DND-41 (cell line): ENCODE measurements around the gene ARHGEF38.

ENCODE experiments used
- ATAC-seq: fragments of 200-7000 bp; cut with Tn5 transposase; 3 replicates; pipeline ENCODE4 v1.9.1; 2021; ENCODE audit warnings: low read depth; ENCODE audit not compliant: insufficient read depth
- DNase-seq: peaks from one replicate; pipeline ENCODE4 v3.0.0-alpha.2; 2020
- H2AFZ ChIP-seq: 2 replicates; pipeline ENCODE4 v1.6.0; 2012; ENCODE audit warnings: low read depth, low read length
- H3K27ac ChIP-seq: 2 replicates; pipeline ENCODE4 v1.5.1; 2012; ENCODE audit warnings: low read length, inconsistent platforms
- H3K27me3 ChIP-seq: fragments of 200-600 bp; sonication (generic); 2 replicates; pipeline ENCODE4 v1.6.0; 2012; ENCODE audit warnings: low read length, mild to moderate bottlenecking, inconsistent platforms; ENCODE audit not compliant: insufficient read depth, poor library complexity
- H3K36me3 ChIP-seq: 2 replicates; pipeline ENCODE4 v1.5.1; 2012; ENCODE audit warnings: low read length, inconsistent platforms; ENCODE audit not compliant: insufficient read depth
- H3K4me1 ChIP-seq: 2 replicates; pipeline ENCODE4 v1.5.1; 2012; ENCODE audit warnings: mild to moderate bottlenecking, low read length; ENCODE audit not compliant: insufficient read depth
- H3K4me2 ChIP-seq: 2 replicates; pipeline ENCODE4 v1.6.0; 2012; ENCODE audit warnings: mild to moderate bottlenecking, moderate library complexity, low read length, inconsistent platforms; ENCODE audit not compliant: insufficient read depth
- H3K4me3 ChIP-seq, 2 experiments: fragments of 200-600 bp in 1 of 2; shearing (Covaris generic) in 1 of 2; 2 replicates each; pipeline ENCODE4 v1.5.1; 2012 to 2016; ENCODE audit warnings: inconsistent platforms in 2 of 2, low read length in 2 of 2, mild to moderate bottlenecking in 2 of 2, low read depth in 1 of 2, moderate library complexity in 1 of 2
- H3K79me2 ChIP-seq: 2 replicates; pipeline ENCODE4 v1.6.0; 2012; ENCODE audit warnings: low read length, inconsistent platforms; ENCODE audit not compliant: insufficient read depth
- H3K9ac ChIP-seq: 2 replicates; pipeline ENCODE4 v1.6.0; 2012; ENCODE audit warnings: low read depth, mild to moderate bottlenecking, inconsistent platforms, low read length, moderate library complexity
- H3K9me3 ChIP-seq: 2 replicates; pipeline ENCODE4 v1.5.1; 2012; ENCODE audit warnings: low read length, moderate library complexity, mild to moderate bottlenecking, inconsistent platforms; ENCODE audit not compliant: insufficient read depth, severe bottlenecking
- H4K20me1 ChIP-seq: 2 replicates; pipeline ENCODE4 v1.6.0; 2012; ENCODE audit warnings: low read length; ENCODE audit not compliant: insufficient read depth
- EZH2 ChIP-seq: IDR thresholded peaks from 3 replicates; pipeline ENCODE4 v1.6.1; 2012; ENCODE audit warnings: borderline replicate concordance, low read depth, mild to moderate bottlenecking, moderate library complexity, low read length, inconsistent platforms; ENCODE audit not compliant: severe bottlenecking
- TF ChIP-seq, protein P1 (sequence below): IDR thresholded peaks from 2 replicates; pipeline ENCODE4 v1.5.1; 2012; ENCODE audit warnings: borderline replicate concordance, low read length, moderate library complexity, mild to moderate bottlenecking; ENCODE audit not compliant: poor library complexity, severe bottlenecking; ENCODE audit errors: extremely low read depth

The ARHGEF38 gene

DNA sequence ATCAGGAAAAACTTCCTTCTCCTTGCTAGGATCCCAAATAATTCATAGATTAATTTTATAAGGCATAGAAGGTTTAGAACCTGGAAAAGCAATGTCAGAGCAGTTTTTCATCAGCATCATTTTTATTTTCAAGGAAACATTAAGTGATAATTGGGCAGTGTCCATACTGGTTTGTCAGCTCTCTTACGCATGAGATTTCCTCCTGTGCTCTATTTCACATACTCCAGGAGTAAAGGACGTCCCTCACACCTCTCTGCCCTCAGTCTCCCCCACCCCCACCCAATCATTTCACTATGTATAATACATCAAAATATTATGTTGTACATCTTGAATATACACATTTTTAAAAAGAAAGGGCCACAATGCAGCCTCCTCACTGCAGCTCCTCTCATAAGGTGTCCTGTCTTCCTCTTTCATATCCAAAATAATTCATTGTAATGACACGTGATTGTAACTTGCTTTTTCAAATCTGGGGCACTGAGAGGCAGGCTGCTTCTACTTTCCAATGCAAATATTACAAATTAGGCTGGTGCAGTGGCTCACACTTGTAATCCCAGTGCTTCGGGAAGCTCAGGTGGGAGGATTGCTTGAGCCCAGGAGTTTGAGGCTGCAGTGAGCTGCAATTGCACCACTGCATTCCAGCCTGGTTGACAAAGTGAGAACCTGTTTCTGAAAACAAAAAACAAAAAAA is 34.4 kb downstream of the ARHGEF38 start:
- H3K4me2 ChIP-seq, result no peak overlapping the region

DNA sequence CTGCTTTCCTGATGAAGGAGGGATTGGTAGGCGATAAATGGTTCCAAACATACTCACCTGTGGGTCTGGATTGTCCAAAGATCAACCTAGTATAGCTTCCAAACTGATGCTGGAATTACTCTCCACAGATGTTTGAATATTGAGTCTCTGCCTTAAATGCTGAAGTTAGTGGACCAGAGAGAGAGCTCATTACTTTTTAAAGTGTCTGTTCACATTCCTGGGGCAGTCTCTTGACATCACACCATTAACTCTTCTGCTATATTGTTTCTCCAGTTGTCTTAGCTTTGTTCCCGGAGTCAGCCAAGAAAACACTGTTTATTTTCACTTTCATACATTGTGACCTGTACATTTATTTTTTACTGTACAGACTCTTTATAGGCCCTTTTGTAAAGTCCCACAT is 35.4 kb downstream of the ARHGEF38 start:
- ATAC-seq, result peak; percentile 31; the same call in 1 of the 3 replicates

More for the DNA sequence above, 34.4 kb downstream of the ARHGEF38 start:
- no peaks in the 10 kb centered on the region for H3K4me1 ChIP-seq
- no peaks in the 10 kb centered on the region for H3K9me3 ChIP-seq
- DNase-seq (no peak), ATAC-seq (no peak)
- H3K9ac ChIP-seq, result no peak overlapping the region
- TF ChIP-seq, protein P1, sequence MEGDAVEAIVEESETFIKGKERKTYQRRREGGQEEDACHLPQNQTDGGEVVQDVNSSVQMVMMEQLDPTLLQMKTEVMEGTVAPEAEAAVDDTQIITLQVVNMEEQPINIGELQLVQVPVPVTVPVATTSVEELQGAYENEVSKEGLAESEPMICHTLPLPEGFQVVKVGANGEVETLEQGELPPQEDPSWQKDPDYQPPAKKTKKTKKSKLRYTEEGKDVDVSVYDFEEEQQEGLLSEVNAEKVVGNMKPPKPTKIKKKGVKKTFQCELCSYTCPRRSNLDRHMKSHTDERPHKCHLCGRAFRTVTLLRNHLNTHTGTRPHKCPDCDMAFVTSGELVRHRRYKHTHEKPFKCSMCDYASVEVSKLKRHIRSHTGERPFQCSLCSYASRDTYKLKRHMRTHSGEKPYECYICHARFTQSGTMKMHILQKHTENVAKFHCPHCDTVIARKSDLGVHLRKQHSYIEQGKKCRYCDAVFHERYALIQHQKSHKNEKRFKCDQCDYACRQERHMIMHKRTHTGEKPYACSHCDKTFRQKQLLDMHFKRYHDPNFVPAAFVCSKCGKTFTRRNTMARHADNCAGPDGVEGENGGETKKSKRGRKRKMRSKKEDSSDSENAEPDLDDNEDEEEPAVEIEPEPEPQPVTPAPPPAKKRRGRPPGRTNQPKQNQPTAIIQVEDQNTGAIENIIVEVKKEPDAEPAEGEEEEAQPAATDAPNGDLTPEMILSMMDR, result no peak
- no peak for TF ChIP-seq EZH2
- no peaks in the 10 kb centered on the region for H3K27me3 ChIP-seq
- H4K20me1 ChIP-seq, result no peaks in the 10 kb centered on the region
- no peaks in the 10 kb centered on the region for H3K36me3 ChIP-seq
- no peak overlapping the region for H2AFZ ChIP-seq
- H3K4me3 ChIP-seq, result no peak overlapping the region
- H3K79me2 ChIP-seq, result no peaks in the 10 kb centered on the region
- no peak overlapping the region for H3K27ac ChIP-seq

DNA sequence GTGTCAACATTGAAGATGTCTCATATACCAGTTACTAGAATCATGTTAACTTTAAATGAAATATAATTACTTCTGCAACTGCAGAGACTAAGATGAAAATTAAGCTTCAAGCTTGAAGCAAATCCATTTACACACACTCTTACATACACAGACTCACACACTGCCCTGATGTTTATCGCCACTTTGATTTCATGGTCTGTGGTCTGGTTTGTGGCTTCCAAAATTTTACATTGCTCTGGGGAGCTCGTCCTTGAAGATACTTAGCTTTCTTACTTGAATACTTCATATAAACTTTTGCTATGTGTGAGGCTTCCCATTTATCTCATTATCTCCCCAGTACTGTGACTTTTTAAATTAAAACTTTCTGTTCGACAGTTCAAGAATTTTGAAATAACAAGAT is 35.8 kb downstream of the ARHGEF38 start:
- Histone ChIP-seq H3K36me3 (no peaks in the 10 kb centered on the region), H4K20me1 (no peaks in the 10 kb centered on the region), H3K27me3 (peaks cover 3% of the 10 kb centered on the region), H2AFZ (no peak overlapping the region), H3K79me2 (no peaks in the 10 kb centered on the region), H3K4me3 (no peak overlapping the region), H3K27ac (no peak overlapping the region), H3K4me2 (no peak overlapping the region), H3K9me3 (no peaks in the 10 kb centered on the region), H3K9ac (no peak overlapping the region), H3K4me1 (no peaks in the 10 kb centered on the region)
- no peak for TF ChIP-seq EZH2
- TF ChIP-seq, protein P1, result no peak
- ATAC-seq, result peak; percentile 97
- DNase-seq, result peak; percentile 41

More for the DNA sequence above, 35.4 kb downstream of the ARHGEF38 start:
- Histone ChIP-seq H3K27ac (no peak overlapping the region), H4K20me1 (no peaks in the 10 kb centered on the region), H3K4me3 (no peak overlapping the region), H3K4me1 (no peaks in the 10 kb centered on the region), H3K9me3 (no peaks in the 10 kb centered on the region), H3K27me3 (peaks cover 3% of the 10 kb centered on the region), H2AFZ (no peak overlapping the region), H3K36me3 (no peaks in the 10 kb centered on the region), H3K4me2 (no peak overlapping the region), H3K9ac (no peak overlapping the region), H3K79me2 (no peaks in the 10 kb centered on the region)
- no peak for DNase-seq
- TF ChIP-seq, protein P1, result no peak
- no peak for TF ChIP-seq EZH2
